HCT116 (cell line): ENCODE results near the gene NKX2-2. TPM values are rescaled to one million over a fixed set of nuclear protein-coding genes. Genes with fewer than 3 reads are reported as not detected.

ENCODE experiments used
- ATAC-seq: fragments of 200-7000 bp; cut with Tn5 transposase; 2 replicates; pipeline ENCODE4 v1.9.1; 2020; ENCODE audit warnings: mild to moderate bottlenecking, moderate library complexity
- BruUV-seq: library from RNA; stranded (reverse); fragments of 400-500 nt; replicated peaks from 2 replicates; lab custom pipeline; 2021; lab: Mats Ljungman, UMichigan
- CTCF ChIA-PET: fragments of 300-600 bp; sonication (Branson Sonifier 250); formaldehyde crosslinking; loops from one replicate; lab custom pipeline; 2021; ENCODE audit warnings: antibody characterized with exemption; lab: Charles Lee
- POLR2A ChIA-PET: fragments of 300-600, 350-600 bp; sonication (Branson Sonifier 250); formaldehyde crosslinking; loops from one replicate; lab custom pipeline; 2021; ENCODE audit warnings: antibody characterized with exemption; lab: Charles Lee
- RAD21 ChIA-PET, 2 experiments: fragments of 300-600 bp; sonication (Branson Sonifier 250); formaldehyde crosslinking; loops; one replicate each; lab custom pipeline; 2023; ENCODE audit warnings: low total read pairs in 2 of 2; ENCODE audit not compliant: uncharacterized antibody in 2 of 2, unreplicated experiment in 2 of 2, low non-redundant PET in 1 of 2; lab: Charles Lee
- DNase-seq: peaks from one replicate; pipeline ENCODE4 v3.0.0-alpha.2; 2010; ENCODE audit warnings: low read depth, low spot score
- H2AFZ ChIP-seq: fragments of 200-600 bp; shearing (Covaris generic), sonication (generic); 2 replicates; pipeline ENCODE4 v1.6.1; 2017; ENCODE audit warnings: low read depth, mixed run types, mixed read lengths, antibody characterized with exemption, low read length; ENCODE audit not compliant: poor library complexity, severe bottlenecking
- H3K27ac ChIP-seq: 2 replicates; pipeline ENCODE4 v1.5.1; 2012; ENCODE audit warnings: low read depth, low read length
- H3K27me3 ChIP-seq: fragments of 200-600 bp; sonication (generic); 2 replicates; pipeline ENCODE4 v1.6.1; 2016; ENCODE audit warnings: mixed run types, low read length, mixed read lengths; ENCODE audit not compliant: insufficient read depth
- H3K36me3 ChIP-seq, 2 experiments: fragments of 200-500 bp in 1 of 2; fragments of 200-600 bp in 1 of 2; sonication (Bioruptor generic) in 1 of 2; sonication (generic) in 1 of 2; 2 replicates each; pipeline versions ENCODE4 v1.5.1 to v1.6.1; 2014 to 2016; ENCODE audit warnings: low read length in 2 of 2, inconsistent platforms in 1 of 2, mixed read lengths in 1 of 2, mixed run types in 1 of 2; ENCODE audit not compliant: insufficient read depth in 2 of 2, control insufficient read depth in 1 of 2
- H3K4me1 ChIP-seq, 2 experiments: fragments of 200-600 bp in 1 of 2; sonication (generic) in 1 of 2; 2 replicates each; pipeline versions ENCODE4 v1.5.1 to v1.6.1; 2012 to 2017; ENCODE audit warnings: low read length in 2 of 2, inconsistent platforms in 1 of 2, mild to moderate bottlenecking in 1 of 2, mixed read lengths in 1 of 2, mixed run types in 1 of 2, moderate library complexity in 1 of 2; ENCODE audit not compliant: insufficient read depth in 2 of 2, control insufficient read depth in 1 of 2
- H3K4me2 ChIP-seq: fragments of 200-600 bp; sonication (generic); 2 replicates; pipeline ENCODE4 v1.6.1; 2017; ENCODE audit warnings: mixed run types, low read length, mixed read lengths
- H3K4me3 ChIP-seq, 2 experiments: fragments of 200-600 bp in 1 of 2; sonication (generic) in 1 of 2; replicated peaks in 1 of 2; 2 replicates each; pipeline ENCODE4 v1.5.1; 2011 to 2016; ENCODE audit warnings: low read length in 2 of 2, control low read depth in 1 of 2, low read depth in 1 of 2, mild to moderate bottlenecking in 1 of 2, mixed read lengths in 1 of 2, mixed run types in 1 of 2
- H3K79me2 ChIP-seq: fragments of 200-600 bp; sonication (generic); 2 replicates; pipeline ENCODE4 v1.6.1; 2017; ENCODE audit warnings: mild to moderate bottlenecking, mixed run types, low read length, moderate library complexity, mixed read lengths; ENCODE audit not compliant: insufficient read depth
- H3K9ac ChIP-seq: fragments of 200-600 bp; sonication (generic); 2 replicates; pipeline ENCODE4 v1.6.1; 2016; ENCODE audit warnings: low read length, mixed read lengths
- H3K9me2 ChIP-seq: fragments of 200-600 bp; sonication (generic), shearing (Covaris generic); 2 replicates; pipeline ENCODE4 v1.6.1; 2017; ENCODE audit warnings: mixed run types, mild to moderate bottlenecking, moderate library complexity; ENCODE audit not compliant: insufficient read depth
- H3K9me3 ChIP-seq, 2 experiments: fragments of 200-500 bp in 1 of 2; fragments of 200-600 bp in 1 of 2; sonication (Bioruptor generic) in 1 of 2; sonication (generic) in 1 of 2; 2 replicates each; pipeline ENCODE4 v1.6.1; 2014 to 2017; ENCODE audit warnings: low read length in 2 of 2, mixed read lengths in 2 of 2, inconsistent platforms in 1 of 2, low read depth in 1 of 2, mild to moderate bottlenecking in 1 of 2, mixed run types in 1 of 2, moderate library complexity in 1 of 2; ENCODE audit not compliant: control insufficient read depth in 1 of 2, insufficient read depth in 1 of 2
- H4K20me1 ChIP-seq: fragments of 200-600 bp; sonication (generic), shearing (Covaris generic); 2 replicates; pipeline ENCODE4 v1.6.1; 2017; ENCODE audit warnings: mixed run types, mild to moderate bottlenecking, moderate library complexity; ENCODE audit not compliant: insufficient read depth
- ATF3 ChIP-seq: IDR thresholded peaks from 2 replicates; pipeline ENCODE4 v1.6.1; 2012
- CBX3 ChIP-seq: IDR thresholded peaks from 2 replicates; pipeline ENCODE4 v1.6.1; 2012; ENCODE audit warnings: low read depth
- CEBPB ChIP-seq: IDR thresholded peaks from 2 replicates; pipeline ENCODE4 v1.6.1; 2012; ENCODE audit warnings: low read depth
- CTCF ChIP-seq, 3 experiments: fragments of 200-600 bp in 1 of 3; sonication (generic) in 1 of 3; IDR thresholded peaks in 2 of 3; conservative IDR thresholded peaks in 1 of 3; 2 replicates each; pipeline ENCODE4 v1.5.1; 2012 to 2017; ENCODE audit warnings: low read depth in 2 of 3, low read length in 2 of 3, antibody characterized with exemption in 1 of 3, borderline replicate concordance in 1 of 3, control low read depth in 1 of 3, mild to moderate bottlenecking in 1 of 3, mixed read lengths in 1 of 3, mixed run types in 1 of 3, moderate library complexity in 1 of 3; ENCODE audit not compliant: insufficient read depth in 1 of 3
- EGR1 ChIP-seq: IDR thresholded peaks from 2 replicates; pipeline ENCODE4 v1.6.1; 2012; ENCODE audit warnings: low read depth
- ELF1 ChIP-seq: IDR thresholded peaks from 2 replicates; pipeline ENCODE4 v1.6.1; 2012; ENCODE audit warnings: low read depth, borderline replicate concordance
- EZH2 ChIP-seq: fragments of 200-600 bp; sonication (generic); IDR thresholded peaks from 2 replicates; pipeline ENCODE4 v1.6.1; 2017; ENCODE audit warnings: antibody characterized with exemption, mixed run types
- JUND ChIP-seq: IDR thresholded peaks from 2 replicates; pipeline ENCODE4 v1.6.1; 2012
- POLR2AphosphoS5 ChIP-seq: IDR thresholded peaks from 2 replicates; pipeline ENCODE4 v1.6.1; 2011; ENCODE audit warnings: mild to moderate bottlenecking, low read depth, low read length, moderate library complexity
- RAD21 ChIP-seq: IDR thresholded peaks from 2 replicates; pipeline ENCODE4 v1.6.1; 2012; ENCODE audit warnings: low read depth, mild to moderate bottlenecking
- REST ChIP-seq: IDR thresholded peaks from 2 replicates; pipeline ENCODE4 v1.6.1; 2012; ENCODE audit warnings: low read depth
- SIN3A ChIP-seq: IDR thresholded peaks from 2 replicates; pipeline ENCODE4 v1.6.1; 2012; ENCODE audit warnings: low read depth
- SP1 ChIP-seq: IDR thresholded peaks from 2 replicates; pipeline ENCODE4 v1.6.1; 2012; ENCODE audit warnings: low read depth
- SRF ChIP-seq: IDR thresholded peaks from 2 replicates; pipeline ENCODE4 v1.6.1; 2012; ENCODE audit warnings: low read depth
- YY1 ChIP-seq: IDR thresholded peaks from 2 replicates; pipeline ENCODE4 v1.6.1; 2011; ENCODE audit warnings: low read length, low read depth, moderate library complexity, mild to moderate bottlenecking; ENCODE audit not compliant: insufficient replicate concordance; ENCODE audit errors: extremely low read depth
- ZFX ChIP-seq: fragments of 450-650 bp; IDR thresholded peaks from 2 replicates; pipeline ENCODE4 v1.6.1; 2017
- intact Hi-C: fragments of 100-400 bp; cut with micrococcal nuclease; formaldehyde crosslinking; loops from 2 replicates; pipeline ENCODE4 v1.10.0; 2022
- total RNA-seq: library from RNA; stranded (reverse); gene quantifications from one replicate; pipeline ENCODE4 v1.2.1, GENCODE V29; 2021; ENCODE audit not compliant: unreplicated experiment

NKX2-2 gene
- total RNA-seq, 1 experiment from 2014 or later, result not detected

GRCh38 chr20:21501184-21501583 lies 12.7 kb downstream of the NKX2-2 start:
- BruUV-seq, result no TSS peak
- Histone ChIP-seq H3K4me3 (no peak overlapping the region), H3K36me3 (peaks cover 0 to 11% of the 10 kb centered on the region in 2 experiments; a peak in 1 of 4 replicates), H4K20me1 (no peaks in the 10 kb centered on the region), H3K27ac (no peak overlapping the region), H3K79me2 (peaks cover 4% of the 10 kb centered on the region; the same call in 1 of the 2 replicates), H3K4me2 (no peak overlapping the region), H3K4me1 (peaks cover 3 to 15% of the 10 kb centered on the region in 2 experiments; a peak in 3 of 4 replicates), H3K9me2 (no peaks in the 10 kb centered on the region), H3K9me3 (no peaks in the 10 kb centered on the region), H3K9ac (no peak overlapping the region), H3K27me3 (no peaks in the 10 kb centered on the region), H2AFZ (no peak overlapping the region)
- DNase-seq, result no peak
- ChIA-PET RAD21 (no interaction called here), POLR2A (no interaction called here), CTCF (interaction anchor here (7.3 kb wide), 1 partner anchor 265 kb away, joined by 105 read pairs; no protein-coding TSS in a partner anchor)
- intact Hi-C loops, result loop anchor here (10.0 kb wide), 1 partner anchor 836 kb away; no protein-coding TSS in a partner anchor
- TF ChIP-seq REST (no peak), EGR1 (no peak), SRF (no peak)
- no peak for ATAC-seq

GRCh38 chr20:21500599-21500998 lies 13.3 kb downstream of the NKX2-2 start:
- no peak for ATAC-seq
- BruUV-seq, result no TSS peak
- H3K9ac ChIP-seq, result no peak overlapping the region
- no peak for DNase-seq
- peaks cover 4% of the 10 kb centered on the region; the same call in 1 of the 2 replicates for H3K79me2 ChIP-seq
- ChIA-PET RAD21 (no interaction called here), CTCF (interaction anchor here (1.4 kb wide), 1 partner anchor 264 kb away, joined by 4 read pairs; no protein-coding TSS in a partner anchor), POLR2A (no interaction called here)
- H3K36me3 ChIP-seq, result peaks cover 0 to 11% of the 10 kb centered on the region in 2 experiments; a peak in 1 of 4 replicates
- H3K4me2 ChIP-seq, result no peak overlapping the region
- H3K27ac ChIP-seq, result no peak overlapping the region
- H3K4me3 ChIP-seq, result no peak overlapping the region
- no peaks in the 10 kb centered on the region for H3K27me3 ChIP-seq
- H3K9me3 ChIP-seq, result no peaks in the 10 kb centered on the region
- intact Hi-C loops, result loop anchor here (10.0 kb wide), 1 partner anchor 836 kb away; no protein-coding TSS in a partner anchor
- H4K20me1 ChIP-seq, result no peaks in the 10 kb centered on the region
- H3K4me1 ChIP-seq, result peaks cover 3 to 9% of the 10 kb centered on the region in 2 experiments; a peak in 3 of 4 replicates
- H2AFZ ChIP-seq, result no peak overlapping the region
- no peaks in the 10 kb centered on the region for H3K9me2 ChIP-seq
- TF ChIP-seq YY1 (no peak), SIN3A (no peak), CTCF (IDR thresholded peaks at IDR 0.05 in 2 of 3, conservative IDR thresholded peaks at IDR 0.05 in 1 of 3; ENCODE audit: borderline replicate concordance in 1 of 3, insufficient read depth in 1 of 3, low read depth in 2 of 3, low read length in 2 of 3) (no peak), ZFX (no peak), RAD21 (no peak), ELF1 (no peak), SP1 (no peak), JUND (no peak), CEBPB (no peak), EGR1 (no peak), POLR2AphosphoS5 (no peak), EZH2 (no peak), ATF3 (no peak), CBX3 (no peak)
